Parathyroid adenoma (tissue), 2 donors: ENCODE measurements around the gene CDC27.
"Not testable (repeated sequence)": the region's sequence is repeated elsewhere in the genome, so short reads cannot be mapped to it uniquely, and the experiment has no call there.

Source experiments
- H2AFZ ChIP-seq: fragments of 300-600 bp; sonication (generic); one replicate; pipeline ENCODE4 v1.7.0; 2017; ENCODE audit warnings: antibody characterized with exemption, mild to moderate bottlenecking
- H3K27ac ChIP-seq: fragments of 300-600 bp; sonication (generic); one replicate; pipeline ENCODE4 v1.7.0; 2017
- H3K27me3 ChIP-seq: fragments of 300-600 bp; sonication (generic); one replicate; pipeline ENCODE4 v1.7.0; 2017; ENCODE audit warnings: low read length; ENCODE audit not compliant: control insufficient read depth, insufficient read depth
- H3K36me3 ChIP-seq: fragments of 300-600 bp; sonication (generic); one replicate; pipeline ENCODE4 v1.7.0; 2017; ENCODE audit warnings: low read length; ENCODE audit not compliant: control insufficient read depth, insufficient read depth
- H3K4me1 ChIP-seq: fragments of 300-600 bp; sonication (generic); one replicate; pipeline ENCODE4 v1.7.0; 2017; ENCODE audit warnings: control low read depth
- H3K4me2 ChIP-seq: fragments of 300-600 bp; sonication (generic); one replicate; pipeline ENCODE4 v1.7.0; 2017; ENCODE audit warnings: low read length
- H3K4me3 ChIP-seq: fragments of 300-600 bp; sonication (generic); one replicate; pipeline ENCODE4 v1.7.0; 2017; ENCODE audit warnings: low read depth, low read length
- H3K79me2 ChIP-seq: fragments of 300-600 bp; sonication (generic); one replicate; pipeline ENCODE4 v1.7.0; 2017; ENCODE audit warnings: control low read depth
- H3K9ac ChIP-seq: fragments of 300-600 bp; sonication (generic); one replicate; pipeline ENCODE4 v1.7.0; 2017; ENCODE audit warnings: mild to moderate bottlenecking
- H3K9me3 ChIP-seq: fragments of 300-600 bp; sonication (generic); one replicate; pipeline ENCODE4 v1.7.0; 2017; ENCODE audit warnings: low read length; ENCODE audit not compliant: control insufficient read depth
- TF ChIP-seq, protein P1 (sequence below): fragments of 300-600 bp; sonication (generic); IDR thresholded peaks from one replicate; pipeline ENCODE4 v1.7.0; 2017; ENCODE audit warnings: antibody characterized with exemption, mild to moderate bottlenecking
- donor health status: primary hyperparathyroidism.

Gene CDC27

DNA sequence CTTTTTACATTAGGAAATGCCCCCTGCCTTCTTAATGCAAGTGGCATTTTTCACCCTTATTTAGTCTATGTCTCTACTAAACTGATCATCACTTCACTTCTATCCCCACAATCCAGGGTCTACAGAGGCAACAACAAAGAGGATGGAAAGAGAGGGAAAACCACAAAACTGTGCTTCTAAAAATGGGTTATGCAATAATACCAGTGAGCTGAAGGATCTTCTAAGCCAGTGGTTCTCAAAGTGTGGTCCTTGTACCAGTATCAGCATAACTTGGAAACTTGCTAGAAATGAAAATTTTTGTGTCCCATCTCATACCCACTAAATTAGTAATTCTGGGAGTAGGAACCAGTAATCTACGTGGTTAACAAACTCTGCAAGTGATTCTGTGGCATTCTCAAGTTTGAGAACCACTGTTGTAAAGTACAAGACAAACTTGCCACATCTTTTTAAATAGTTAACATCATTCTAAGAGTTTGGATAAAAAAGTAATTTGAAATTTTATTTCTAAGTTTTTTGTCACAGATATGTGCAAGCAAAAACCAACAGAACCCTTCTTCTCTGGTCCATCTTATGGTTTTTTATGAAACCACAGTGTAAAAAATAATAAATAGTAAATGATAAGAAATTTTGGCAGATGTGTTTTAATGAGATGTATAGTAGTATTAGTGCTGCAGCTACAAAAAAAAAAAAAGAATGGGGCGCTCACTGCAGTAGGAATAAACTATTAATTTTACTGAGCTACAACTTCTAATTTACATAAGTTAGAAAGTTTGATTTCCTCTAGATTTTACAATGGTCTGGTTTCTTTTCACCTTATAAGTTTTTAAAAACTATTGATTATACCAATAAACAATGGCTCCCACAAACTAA is 16.2 kb downstream of the CDC27 start:
- TF ChIP-seq, protein P1, sequence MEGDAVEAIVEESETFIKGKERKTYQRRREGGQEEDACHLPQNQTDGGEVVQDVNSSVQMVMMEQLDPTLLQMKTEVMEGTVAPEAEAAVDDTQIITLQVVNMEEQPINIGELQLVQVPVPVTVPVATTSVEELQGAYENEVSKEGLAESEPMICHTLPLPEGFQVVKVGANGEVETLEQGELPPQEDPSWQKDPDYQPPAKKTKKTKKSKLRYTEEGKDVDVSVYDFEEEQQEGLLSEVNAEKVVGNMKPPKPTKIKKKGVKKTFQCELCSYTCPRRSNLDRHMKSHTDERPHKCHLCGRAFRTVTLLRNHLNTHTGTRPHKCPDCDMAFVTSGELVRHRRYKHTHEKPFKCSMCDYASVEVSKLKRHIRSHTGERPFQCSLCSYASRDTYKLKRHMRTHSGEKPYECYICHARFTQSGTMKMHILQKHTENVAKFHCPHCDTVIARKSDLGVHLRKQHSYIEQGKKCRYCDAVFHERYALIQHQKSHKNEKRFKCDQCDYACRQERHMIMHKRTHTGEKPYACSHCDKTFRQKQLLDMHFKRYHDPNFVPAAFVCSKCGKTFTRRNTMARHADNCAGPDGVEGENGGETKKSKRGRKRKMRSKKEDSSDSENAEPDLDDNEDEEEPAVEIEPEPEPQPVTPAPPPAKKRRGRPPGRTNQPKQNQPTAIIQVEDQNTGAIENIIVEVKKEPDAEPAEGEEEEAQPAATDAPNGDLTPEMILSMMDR, result no peak
- Histone ChIP-seq H3K27me3 (no peaks in the 10 kb centered on the region), H3K27ac (no peak overlapping the region), H3K4me3 (no peak overlapping the region), H3K9ac (no peak overlapping the region), H3K4me2 (no peak overlapping the region), H3K4me1 (no peaks in the 10 kb centered on the region), H3K9me3 (no peaks in the 10 kb centered on the region), H3K79me2 (peaks cover 14% of the 10 kb centered on the region), H2AFZ (no peak overlapping the region), H3K36me3 (no peaks in the 10 kb centered on the region)

DNA sequence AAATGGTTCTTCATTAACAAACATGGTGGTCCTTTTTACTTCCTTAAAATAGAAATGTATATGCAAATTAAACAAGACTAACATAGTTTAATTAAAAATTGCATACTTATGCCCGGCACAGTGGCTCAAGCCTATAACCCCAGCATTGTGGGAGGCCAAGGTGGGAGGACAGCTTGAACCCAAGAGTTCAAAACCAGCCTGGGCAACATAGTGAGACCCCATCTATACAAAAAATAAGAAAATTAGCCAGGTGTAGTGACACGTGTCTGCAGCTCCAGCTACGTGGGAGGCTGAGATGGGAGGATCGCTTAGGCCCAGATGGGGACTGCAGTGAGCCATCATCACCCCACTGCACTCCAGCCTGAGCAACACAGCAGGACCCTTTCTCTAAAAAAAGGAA is 18.4 kb downstream of the CDC27 start:
- TF ChIP-seq, protein P1, result no peak
- Histone ChIP-seq H3K27me3 (no peaks in the 10 kb centered on the region), H3K4me3 (no peak overlapping the region), H3K36me3 (no peaks in the 10 kb centered on the region), H3K27ac (no peak overlapping the region), H2AFZ (no peak overlapping the region), H3K4me1 (no peaks in the 10 kb centered on the region), H3K79me2 (peaks cover 3% of the 10 kb centered on the region), H3K9me3 (no peaks in the 10 kb centered on the region), H3K4me2 (no peak overlapping the region), H3K9ac (no peak overlapping the region)

- not testable (repeated sequence) for H3K4me1 ChIP-seq, H3K4me2 ChIP-seq, H3K4me3 ChIP-seq, H3K27ac ChIP-seq, H3K36me3 ChIP-seq, H3K9ac ChIP-seq, H3K9me3 ChIP-seq, H3K27me3 ChIP-seq, H2AFZ ChIP-seq, H3K79me2 ChIP-seq
Observed at GRCh38 chr17:47168896-47169295, 20.2 kb downstream of the CDC27 start.

DNA sequence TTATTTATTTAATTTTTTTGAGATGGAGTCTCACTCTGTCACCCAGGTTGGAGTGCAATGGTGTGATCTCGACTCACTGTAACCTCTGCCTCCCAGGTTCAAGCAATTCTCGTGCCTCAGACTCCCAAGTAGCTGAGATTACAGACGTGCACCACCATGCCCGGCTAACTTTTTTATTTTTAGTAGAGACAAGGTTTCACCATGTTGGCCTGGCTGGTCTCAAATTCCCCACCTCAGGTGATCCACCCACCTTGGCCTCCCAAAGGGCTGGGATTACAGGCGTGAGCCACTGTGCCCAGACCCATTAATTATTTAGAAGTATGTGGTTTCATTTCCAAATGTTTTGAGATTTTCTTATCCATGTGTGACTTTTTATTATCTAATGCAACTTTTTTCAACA is 22.2 kb downstream of the CDC27 start:
- not testable (repeated sequence) for H3K27me3 ChIP-seq, H2AFZ ChIP-seq, H3K79me2 ChIP-seq, H3K9ac ChIP-seq, H3K4me3 ChIP-seq, H3K27ac ChIP-seq, H3K4me1 ChIP-seq, H3K9me3 ChIP-seq, H3K4me2 ChIP-seq, H3K36me3 ChIP-seq

DNA sequence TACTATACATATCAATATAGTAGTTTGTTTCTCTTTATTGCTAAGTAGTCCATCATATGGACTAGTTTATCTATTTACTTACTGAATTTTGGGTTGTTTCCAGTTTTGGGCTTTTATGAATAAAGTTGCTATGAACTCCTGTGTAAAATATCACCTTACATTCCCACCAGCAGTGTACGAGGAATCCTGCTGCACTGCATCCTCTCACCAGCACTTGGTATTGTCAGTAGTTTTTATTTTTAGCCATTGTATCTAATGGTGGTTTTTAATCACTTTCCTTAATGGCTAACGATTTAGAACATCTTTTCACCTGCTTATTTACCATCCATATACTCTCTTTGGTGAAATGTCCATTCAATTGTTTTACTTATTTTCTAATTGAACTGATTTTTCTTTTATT is 24.0 kb downstream of the CDC27 start:
- TF ChIP-seq, protein P1, result no peak
- Histone ChIP-seq H3K79me2 (no peaks in the 10 kb centered on the region), H3K27me3 (no peaks in the 10 kb centered on the region), H3K36me3 (no peaks in the 10 kb centered on the region), H3K27ac (no peak overlapping the region), H2AFZ (no peak overlapping the region), H3K4me3 (peak overlapping the region; percentile 29), H3K9me3 (no peaks in the 10 kb centered on the region), H3K4me1 (no peaks in the 10 kb centered on the region), H3K4me2 (peak overlapping the region; percentile 27), H3K9ac (no peak overlapping the region)

GRCh38 chr17:47164263-47164662 is 24.8 kb downstream of the CDC27 start:
- Histone ChIP-seq H2AFZ (no peak overlapping the region), H3K27me3 (no peaks in the 10 kb centered on the region), H3K4me2 (no peak overlapping the region), H3K27ac (no peak overlapping the region), H3K9me3 (no peaks in the 10 kb centered on the region), H3K36me3 (no peaks in the 10 kb centered on the region), H3K9ac (no peak overlapping the region), H3K4me1 (no peaks in the 10 kb centered on the region), H3K79me2 (no peaks in the 10 kb centered on the region), H3K4me3 (no peak overlapping the region)
- TF ChIP-seq, protein P1, result no peak
